GM21737 (cell line): ENCODE data around the gene BTD.

ENCODE experiments used
- ATAC-seq: cut with Tn5 transposase; IDR thresholded peaks from one replicate; pipeline ENCODE4 v1.9.1; 2021; ENCODE audit warnings: mild to moderate bottlenecking, moderate library complexity; ENCODE audit not compliant: unreplicated experiment

The BTD gene

GRCh38 chr3:15601399-15602145, at the start of gene BTD, which contains the start of gene HACL1:
BTD (plus strand) TSS chr3:15601745; CDS start chr3:15635440, 33,695 bp downstream.
HACL1 (minus strand) TSS chr3:15601569; CDS start chr3:15601463, 106 bp downstream.
- ATAC-seq: peak; percentile 94

- no peak for ATAC-seq
Observed at GRCh38 chr3:15551902-15552301, 49.6 kb upstream of the BTD start.

- ATAC-seq: no peak
Observed at GRCh38 chr3:15553749-15554148, 47.8 kb upstream of the BTD start.

- ATAC-seq: peak; percentile 83
Observed at GRCh38 chr3:15556512-15556911, 45.0 kb upstream of the BTD start.

GRCh38 chr3:15557511-15557946, 44.0 kb upstream of the BTD start:
- peak; percentile 55 for ATAC-seq

- ATAC-seq: no peak
Observed at GRCh38 chr3:15558581-15558980, 43.0 kb upstream of the BTD start.

GRCh38 chr3:15562560-15562959, 39.0 kb upstream of the BTD start:
- no peak for ATAC-seq

- no peak for ATAC-seq
Observed at GRCh38 chr3:15563190-15563589, 38.4 kb upstream of the BTD start.

- no peak for ATAC-seq
Observed at GRCh38 chr3:15572138-15572537, 29.4 kb upstream of the BTD start.

- ATAC-seq: no peak
Observed at GRCh38 chr3:15575446-15575845, 26.1 kb upstream of the BTD start.

GRCh38 chr3:15576475-15576874, 25.1 kb upstream of the BTD start:
- ATAC-seq: no peak

- ATAC-seq: no peak
Observed at GRCh38 chr3:15578289-15578867, 23.2 kb upstream of the BTD start.

- no peak for ATAC-seq
Observed at GRCh38 chr3:15579051-15579450, 22.5 kb upstream of the BTD start.

- ATAC-seq: no peak
Observed at GRCh38 chr3:15581471-15582394, 19.8 kb upstream of the BTD start.

GRCh38 chr3:15585111-15585845, 16.3 kb upstream of the BTD start:
- ATAC-seq: no peak

GRCh38 chr3:15591242-15591641, 10.3 kb upstream of the BTD start:
- ATAC-seq: no peak

- ATAC-seq: no peak
Observed at GRCh38 chr3:15591928-15592327, 9.6 kb upstream of the BTD start.

- ATAC-seq: no peak
Observed at GRCh38 chr3:15592968-15593367, 8.6 kb upstream of the BTD start.

GRCh38 chr3:15595955-15596354, 5.6 kb upstream of the BTD start:
- ATAC-seq: no peak

GRCh38 chr3:15601046-15601398, 523 bp upstream of the BTD start:
- ATAC-seq: peak; percentile 17

- peak; percentile 5 for ATAC-seq
Observed at GRCh38 chr3:15602146-15602536, 596 bp downstream of the BTD start.
